SJSA1 (cell line): ENCODE results near the gene CSMD2. TPM values are rescaled to one million over a fixed set of nuclear protein-coding genes. Genes with fewer than 3 reads are reported as not detected.
A peak's percentile ranks its signal among the peaks of the same experiment; 100 is the strongest.

Experiments
- DNase-seq, 2 experiments: peaks; one replicate each; pipeline ENCODE4 v3.0.0-alpha.2; 2015 to 2020; ENCODE audit warnings: low spot score in 2 of 2, low read depth in 1 of 2
- H3K27ac ChIP-seq: fragments of 250-450 bp; sonication (Bioruptor Pico); 2 replicates; pipeline ENCODE4 v1.5.1; 2020; ENCODE audit warnings: mild to moderate bottlenecking, moderate library complexity
- H3K27me3 ChIP-seq: fragments of 250-450 bp; sonication (Bioruptor Pico); replicated peaks from 2 replicates; pipeline ENCODE4 v1.5.1; 2020; ENCODE audit warnings: mild to moderate bottlenecking, moderate library complexity
- H3K36me3 ChIP-seq: fragments of 250-450 bp; sonication (Bioruptor Pico); 2 replicates; pipeline ENCODE4 v1.5.1; 2020; ENCODE audit warnings: mild to moderate bottlenecking
- H3K4me1 ChIP-seq: fragments of 250-450 bp; sonication (Bioruptor Pico); replicated peaks from 2 replicates; pipeline ENCODE4 v1.6.1; 2021; ENCODE audit warnings: mild to moderate bottlenecking
- H3K4me3 ChIP-seq: fragments of 250-450 bp; sonication (Bioruptor Pico); 2 replicates; pipeline ENCODE4 v1.5.1; 2020; ENCODE audit warnings: mild to moderate bottlenecking
- H3K9me3 ChIP-seq: fragments of 250-450 bp; sonication (Bioruptor Pico); replicated peaks from 2 replicates; pipeline ENCODE4 v1.5.1; 2020; ENCODE audit warnings: mild to moderate bottlenecking
- total RNA-seq: library from RNA; depleted of rRNA; stranded (reverse); fragments of >200 nt; shearing (Covaris generic); gene quantifications from 2 replicates; pipeline ENCODE4 v1.2.3, GENCODE V29; 2014

Gene CSMD2
- total RNA-seq, 1 experiment from 2014 or later = 0.87 TPM

DNA sequence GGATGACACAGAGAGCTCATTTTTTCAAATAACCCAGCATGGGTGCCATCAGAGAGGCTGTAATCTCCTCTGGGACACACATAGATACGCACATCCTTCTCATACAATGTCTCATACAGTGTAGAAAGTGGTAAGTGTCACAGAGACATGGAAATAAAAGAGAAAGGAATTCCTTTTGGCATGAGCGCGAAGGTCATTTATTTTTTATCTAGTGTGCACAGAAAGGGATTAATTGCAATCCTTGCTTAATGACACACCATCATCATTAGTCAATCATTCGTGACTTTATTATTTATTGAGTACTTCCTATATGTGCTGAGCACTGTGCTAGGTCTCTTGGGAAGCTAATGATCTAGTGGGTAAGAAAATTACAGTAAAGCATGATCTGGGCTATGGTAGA, 687.6 kb downstream of the CSMD2 start:
- Histone ChIP-seq H3K27ac (no peak overlapping the region), H3K9me3 (no peaks in the 10 kb centered on the region), H3K4me1 (peaks cover 6% of the 10 kb centered on the region; the same call in 1 of the 2 replicates), H3K36me3 (peaks cover 18% of the 10 kb centered on the region), H3K27me3 (no peaks in the 10 kb centered on the region), H3K4me3 (no peak overlapping the region)
- no peak for DNase-seq

DNA sequence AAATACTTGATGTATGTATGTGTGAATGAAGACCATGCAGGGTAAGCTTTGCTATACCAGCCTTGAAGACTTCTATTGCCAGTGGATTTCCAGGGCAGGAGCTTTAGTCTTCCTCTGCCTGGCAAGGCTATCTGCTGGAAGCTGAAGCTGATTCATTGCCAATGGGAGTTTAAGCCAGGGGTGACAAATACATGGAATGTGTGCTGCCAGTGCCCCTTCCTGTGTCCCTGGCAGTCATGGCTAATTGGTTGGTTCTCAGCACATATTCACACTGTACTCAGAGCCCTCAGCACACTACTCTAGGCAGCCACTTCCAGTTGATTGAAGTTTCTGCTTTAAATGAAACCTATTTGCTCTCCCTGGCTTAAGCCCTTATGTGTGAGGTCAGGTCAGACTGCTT, 691.1 kb downstream of the CSMD2 start:
- no peaks in the 10 kb centered on the region for H3K9me3 ChIP-seq
- no peak for DNase-seq
- peaks cover 16% of the 10 kb centered on the region for H3K4me1 ChIP-seq
- H3K36me3 ChIP-seq = no peaks in the 10 kb centered on the region; the same call in 1 of the 2 replicates
- H3K27me3 ChIP-seq = no peaks in the 10 kb centered on the region
- no peak overlapping the region for H3K27ac ChIP-seq
- H3K4me3 ChIP-seq = no peak overlapping the region

DNA sequence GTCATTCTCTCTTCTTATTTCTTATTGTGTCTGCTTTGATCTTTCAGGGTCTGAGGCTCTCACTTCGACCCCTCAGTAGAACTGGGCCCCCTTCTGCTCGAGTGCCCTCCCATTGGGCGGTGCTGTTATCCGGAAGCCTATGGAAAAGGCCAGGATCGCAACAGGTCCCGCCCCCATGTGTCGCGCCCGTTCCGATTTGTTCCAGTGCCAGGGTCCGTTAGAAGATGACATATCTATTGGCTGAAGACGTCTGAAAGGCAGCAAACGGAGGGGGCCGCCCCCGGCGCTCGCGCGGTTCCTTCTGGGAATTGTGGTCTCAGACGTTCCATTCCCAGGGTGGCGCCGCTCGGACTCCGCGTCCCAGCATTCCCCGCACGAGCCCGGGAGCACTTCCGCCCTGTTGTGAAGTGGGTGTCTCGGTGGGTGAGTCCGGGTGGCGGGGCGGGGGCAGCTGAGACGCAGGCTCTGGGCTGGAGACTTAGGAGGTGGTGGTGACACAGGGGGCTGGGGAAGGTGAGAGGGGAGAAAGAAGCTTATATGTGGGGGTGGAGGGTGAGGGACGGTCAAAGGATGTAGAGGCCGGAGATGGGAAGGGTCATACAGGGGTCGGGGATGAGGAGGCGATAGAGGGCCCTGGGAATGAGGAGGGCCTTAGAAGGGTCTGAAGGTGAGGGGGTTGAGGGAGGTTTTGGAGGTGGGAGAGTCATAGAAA, 692.6 kb downstream of the CSMD2 start, which contains the start of gene ZSCAN20:
Gene ZSCAN20 (plus strand): TSS at position 377 of the 712 bp plus-strand sequence. CDS start 6,644 bp downstream, outside the sequence.
- Histone ChIP-seq H3K36me3 (no peaks in the 10 kb centered on the region; the same call in 1 of the 2 replicates), H3K4me3 (peak within 1 kb of the TSS; percentile 48), H3K9me3 (no peaks in the 10 kb centered on the region)

DNA sequence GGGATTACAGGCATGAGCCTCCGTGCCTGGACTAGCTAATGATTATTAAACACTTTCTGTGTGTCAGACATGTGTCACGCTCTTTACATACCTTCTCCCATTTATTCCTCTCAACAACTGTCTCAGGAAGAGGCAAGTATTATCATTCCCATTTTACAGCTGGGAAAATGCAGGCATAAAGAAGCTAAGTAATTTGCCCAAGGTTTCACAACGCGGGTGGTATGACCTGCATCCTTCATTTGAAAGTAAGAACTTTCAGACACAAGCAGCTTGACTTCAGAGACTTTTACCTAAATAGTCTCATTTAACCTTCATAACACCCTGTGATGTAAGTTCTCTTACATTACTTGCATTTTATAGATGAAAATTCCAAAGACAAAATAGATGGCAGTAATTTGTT, 693.6 kb downstream of the CSMD2 start:
- Histone ChIP-seq H3K27ac (no peak overlapping the region), H3K36me3 (no peaks in the 10 kb centered on the region; the same call in 1 of the 2 replicates), H3K4me1 (peaks cover 21% of the 10 kb centered on the region), H3K9me3 (no peaks in the 10 kb centered on the region), H3K4me3 (no peak overlapping the region), H3K27me3 (no peaks in the 10 kb centered on the region)
- no peak for DNase-seq

More for the DNA sequence above, 692.6 kb downstream of the CSMD2 start, which contains the start of gene ZSCAN20:
- peaks cover 21% of the 10 kb centered on the region for H3K4me1 ChIP-seq
- peak within 1 kb of the TSS; percentile 60 for H3K27ac ChIP-seq
- peak; percentile 97 to 99 for DNase-seq
- no peaks in the 10 kb centered on the region for H3K27me3 ChIP-seq

DNA sequence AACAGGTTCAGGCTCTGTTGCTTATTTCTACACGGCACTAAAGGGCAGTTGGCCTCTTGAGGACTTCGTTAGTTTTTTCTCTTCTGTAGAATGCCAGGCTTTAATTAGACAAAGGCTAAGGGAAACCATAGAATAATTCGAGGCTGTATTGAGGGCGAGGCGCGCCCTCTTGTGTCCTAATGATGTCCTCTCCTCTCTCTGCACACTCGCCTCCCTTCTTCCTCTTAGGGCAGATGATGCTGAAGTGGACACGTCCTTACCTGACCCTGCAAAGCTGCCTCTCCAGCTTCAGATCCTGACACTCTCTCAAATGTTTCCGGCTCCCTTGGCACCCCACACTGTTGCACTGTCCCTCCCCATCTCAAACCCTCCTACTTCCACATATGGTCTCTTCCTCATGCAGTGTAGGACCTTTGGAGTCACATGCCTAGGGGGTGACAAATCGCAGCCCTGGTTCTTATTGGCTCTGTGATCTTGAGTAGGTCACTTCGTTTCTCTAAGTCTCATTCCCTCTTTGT, 694.5 kb downstream of the CSMD2 start:
- Histone ChIP-seq H3K4me3 (no peak overlapping the region), H3K9me3 (no peaks in the 10 kb centered on the region), H3K36me3 (no peaks in the 10 kb centered on the region; the same call in 1 of the 2 replicates)

DNA sequence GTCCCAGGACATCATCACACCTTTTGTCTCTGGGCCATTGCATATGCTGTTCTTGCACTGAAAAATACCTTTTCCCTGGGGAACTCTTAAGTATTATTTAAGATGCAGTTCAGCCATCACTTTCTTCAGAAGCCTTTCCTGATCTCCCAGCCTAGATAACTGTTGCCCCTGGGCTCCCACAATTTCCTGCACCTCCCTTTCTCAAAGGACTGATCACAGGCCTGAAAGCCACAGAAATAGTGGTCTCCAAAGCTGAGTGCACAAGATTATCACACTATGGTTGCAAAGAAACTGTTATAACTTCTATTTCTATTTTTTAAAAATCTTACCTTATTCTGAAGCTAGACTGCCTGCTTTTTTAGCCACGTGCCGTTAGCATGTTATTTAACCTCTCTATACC, 695.3 kb downstream of the CSMD2 start:
- DNase-seq = no peak
- Histone ChIP-seq H3K4me1 (peaks cover 21% of the 10 kb centered on the region), H3K27me3 (no peaks in the 10 kb centered on the region), H3K9me3 (no peaks in the 10 kb centered on the region), H3K27ac (no peak overlapping the region), H3K36me3 (no peaks in the 10 kb centered on the region; the same call in 1 of the 2 replicates), H3K4me3 (no peak overlapping the region)

More for the DNA sequence above, 694.5 kb downstream of the CSMD2 start:
- peaks cover 21% of the 10 kb centered on the region for H3K4me1 ChIP-seq
- no peak overlapping the region for H3K27ac ChIP-seq
- no peaks in the 10 kb centered on the region for H3K27me3 ChIP-seq
- DNase-seq = peak; percentile 70 to 83

DNA sequence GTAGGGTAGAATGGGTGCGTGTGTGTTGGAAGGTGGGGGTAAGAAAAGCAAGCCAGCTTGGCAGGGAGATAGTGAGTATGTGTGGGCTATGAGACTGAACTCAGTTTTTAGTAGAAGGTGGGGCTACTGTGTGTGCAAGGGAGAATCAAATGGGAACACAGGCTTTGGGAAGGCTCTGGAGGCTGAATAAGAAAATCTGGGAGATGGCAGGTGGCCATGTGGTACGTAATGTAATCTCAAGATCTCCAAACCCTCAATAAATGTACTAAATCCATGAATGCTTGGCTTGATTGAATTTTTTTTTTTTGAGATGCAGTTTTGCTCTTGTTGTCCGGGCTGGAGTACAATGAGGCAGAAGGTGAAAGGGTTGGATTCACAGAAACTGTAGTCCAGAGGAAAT, 696.1 kb downstream of the CSMD2 start:
- H3K27me3 ChIP-seq = no peaks in the 10 kb centered on the region
- H3K4me3 ChIP-seq = no peak overlapping the region
- peaks cover 21% of the 10 kb centered on the region for H3K4me1 ChIP-seq
- no peak overlapping the region for H3K27ac ChIP-seq
- H3K9me3 ChIP-seq = no peaks in the 10 kb centered on the region
- H3K36me3 ChIP-seq = no peaks in the 10 kb centered on the region; the same call in 1 of the 2 replicates
- DNase-seq = no peak

DNA sequence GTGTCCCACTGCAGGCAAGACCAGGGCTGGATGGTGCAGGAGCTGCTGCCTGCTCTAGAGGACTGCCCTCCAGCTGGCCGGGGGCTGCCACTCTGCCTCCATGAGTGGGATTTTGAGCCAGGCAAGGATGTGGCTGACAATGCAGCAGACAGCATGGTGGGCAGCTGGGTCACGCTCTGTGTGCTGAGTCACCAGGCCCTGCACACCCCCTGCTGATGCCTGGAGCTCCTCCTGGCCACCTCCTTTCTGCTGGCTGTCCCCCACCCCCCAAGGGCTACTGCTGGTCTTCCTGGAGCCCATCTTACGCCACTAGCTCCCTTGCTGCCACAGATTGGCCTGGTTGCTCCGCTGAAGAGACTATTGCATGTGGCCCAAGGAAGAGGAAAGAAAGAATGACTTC, 696.5 kb downstream of the CSMD2 start:
- peaks cover 21% of the 10 kb centered on the region for H3K4me1 ChIP-seq
- DNase-seq = peak in 1 of 2 experiments; percentile 10
- no peaks in the 10 kb centered on the region for H3K9me3 ChIP-seq
- no peaks in the 10 kb centered on the region for H3K27me3 ChIP-seq
- H3K4me3 ChIP-seq = no peak overlapping the region
- H3K36me3 ChIP-seq = no peaks in the 10 kb centered on the region; the same call in 1 of the 2 replicates
- no peak overlapping the region for H3K27ac ChIP-seq

DNA sequence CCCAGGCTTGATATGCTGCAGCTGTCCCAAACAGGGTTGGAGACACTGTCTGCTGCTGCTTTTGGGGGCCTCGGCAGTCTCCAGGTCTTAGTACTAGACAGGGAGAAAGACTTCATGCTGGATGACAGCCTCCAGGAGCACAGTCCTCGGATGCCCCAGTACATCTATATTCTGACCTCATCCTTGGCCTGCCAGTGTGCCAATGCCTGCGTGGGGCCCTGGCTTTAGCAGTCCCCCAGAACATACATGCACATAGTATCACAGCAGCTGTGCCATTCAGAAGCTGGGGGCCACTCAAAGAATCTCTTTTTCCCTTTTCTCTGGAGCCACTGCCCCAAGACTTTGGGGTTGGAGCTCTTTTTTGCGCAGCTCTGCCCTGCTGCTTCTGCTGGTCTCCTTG, 697.0 kb downstream of the CSMD2 start:
- Histone ChIP-seq H3K4me3 (no peak overlapping the region), H3K9me3 (no peaks in the 10 kb centered on the region), H3K27me3 (no peaks in the 10 kb centered on the region), H3K27ac (no peak overlapping the region), H3K4me1 (peaks cover 17% of the 10 kb centered on the region), H3K36me3 (no peaks in the 10 kb centered on the region; the same call in 1 of the 2 replicates)
- DNase-seq = no peak

DNA sequence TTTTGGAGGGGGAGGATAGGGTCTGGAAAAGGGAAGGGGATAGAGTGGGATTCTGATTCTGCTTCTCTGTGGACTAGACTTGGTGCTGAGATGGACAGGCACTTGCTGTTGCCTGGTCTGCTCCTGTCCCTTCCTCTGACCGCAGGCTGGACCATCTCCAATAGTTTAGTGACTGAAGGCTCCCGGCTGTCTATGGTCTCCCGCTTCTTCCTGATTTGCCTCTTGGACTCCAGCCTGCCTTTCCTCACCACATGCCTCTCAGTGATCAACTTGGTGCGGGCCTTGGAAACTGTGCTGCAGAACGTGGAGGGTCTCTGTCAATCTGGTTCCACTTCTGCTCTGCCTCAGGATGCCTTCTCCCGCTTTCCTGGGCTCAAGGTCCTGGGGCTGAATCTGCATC, 698.9 kb downstream of the CSMD2 start:
- peaks cover 10% of the 10 kb centered on the region for H3K4me1 ChIP-seq
- no peaks in the 10 kb centered on the region for H3K9me3 ChIP-seq
- DNase-seq = no peak
- H3K27ac ChIP-seq = no peak overlapping the region
- H3K36me3 ChIP-seq = no peaks in the 10 kb centered on the region
- no peaks in the 10 kb centered on the region for H3K27me3 ChIP-seq
- no peak overlapping the region for H3K4me3 ChIP-seq

DNA sequence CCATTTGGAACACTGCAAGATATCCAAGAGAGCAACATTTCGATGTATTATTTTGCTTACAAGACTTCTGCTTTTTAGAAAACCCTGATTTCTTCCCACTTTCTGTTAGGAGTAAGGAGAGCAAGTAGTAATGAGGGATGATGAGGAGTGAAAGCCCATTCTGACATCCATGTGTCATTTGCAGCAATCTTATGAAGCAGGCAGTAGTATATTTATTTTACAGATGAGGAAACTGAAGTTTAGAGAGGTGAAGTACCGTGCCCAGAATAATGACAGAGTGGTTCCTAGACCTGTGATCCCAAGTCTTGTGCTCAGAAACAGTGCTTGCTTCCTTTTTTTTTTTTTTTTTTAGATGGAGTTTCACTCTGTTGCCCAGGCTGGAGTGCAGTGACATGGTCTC, 699.7 kb downstream of the CSMD2 start:
- Histone ChIP-seq H3K27me3 (no peaks in the 10 kb centered on the region), H3K4me1 (peaks cover 5% of the 10 kb centered on the region; the same call in 1 of the 2 replicates), H3K27ac (no peak overlapping the region), H3K9me3 (no peaks in the 10 kb centered on the region), H3K36me3 (no peaks in the 10 kb centered on the region), H3K4me3 (no peak overlapping the region)
- DNase-seq = no peak

DNA sequence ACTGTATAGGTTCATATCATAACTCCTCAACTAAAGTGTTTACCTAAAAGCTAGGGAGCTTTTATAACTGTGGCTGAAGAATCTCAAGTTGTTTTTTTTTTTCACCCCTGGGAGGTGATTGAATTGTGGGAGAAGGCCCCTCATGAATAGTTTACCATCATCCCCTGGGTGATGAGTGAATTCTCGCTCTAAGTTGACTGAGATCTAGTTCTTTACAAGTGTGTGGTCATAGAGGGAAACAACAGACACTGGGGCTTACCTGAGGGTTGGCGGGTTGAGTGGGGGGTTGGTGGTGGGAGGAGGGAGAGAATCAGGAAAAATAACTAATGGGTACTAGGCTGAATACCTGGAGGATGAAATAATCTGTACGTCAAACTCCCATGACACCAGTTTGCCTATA, 700.5 kb downstream of the CSMD2 start:
- no peak overlapping the region for H3K4me3 ChIP-seq
- H3K9me3 ChIP-seq = no peaks in the 10 kb centered on the region
- peaks cover 5% of the 10 kb centered on the region; the same call in 1 of the 2 replicates for H3K4me1 ChIP-seq
- no peaks in the 10 kb centered on the region for H3K36me3 ChIP-seq
- H3K27ac ChIP-seq = no peak overlapping the region
- H3K27me3 ChIP-seq = no peaks in the 10 kb centered on the region
- DNase-seq = no peak
